Tibial nerve (tissue), 4 donors: ENCODE measurements around the gene CTNNA1. TPM values are rescaled to one million over a fixed set of nuclear protein-coding genes. Genes with fewer than 3 reads are reported as not detected.

Experiments
- DNase-seq, 2 donors: peaks; one replicate each; pipeline ENCODE4 v3.0.0-alpha.2; 2019; ENCODE audit warnings: low spot score in 2 of 2
- H3K27ac ChIP-seq, 4 donors: fragments of 200-600 bp; sonication (generic) in 3 of 4; one replicate each; pipeline ENCODE4 v1.5.1; 2017 to 2019; ENCODE audit warnings: mild to moderate bottlenecking in 1 of 4
- H3K27me3 ChIP-seq, 2 donors: fragments of 200-600 bp; sonication (generic) in 1 of 2; one replicate each; pipeline versions ENCODE4 v1.5.1 to v1.6.0; 2017 to 2019
- H3K36me3 ChIP-seq, 3 donors: fragments of 200-600 bp; sonication (generic); one replicate each; pipeline ENCODE4 v1.5.1; 2018 to 2019
- H3K4me1 ChIP-seq, 4 donors: fragments of 200-600 bp; sonication (generic) in 3 of 4; one replicate each; pipeline ENCODE4 v1.5.1; 2017 to 2019
- H3K4me3 ChIP-seq, 4 donors: fragments of 200-600 bp; sonication (generic) in 3 of 4; one replicate each; pipeline ENCODE4 v1.5.1; 2017 to 2019; ENCODE audit warnings: mild to moderate bottlenecking in 1 of 4, moderate library complexity in 1 of 4
- H3K9me3 ChIP-seq, 4 donors: fragments of 200-600 bp; sonication (generic) in 3 of 4; one replicate each; pipeline ENCODE4 v1.5.1; 2017 to 2019
- EP300 ChIP-seq, 2 donors: sonication (generic); formaldehyde crosslinking; IDR thresholded peaks; one replicate each; pipeline ENCODE4 v1.6.1; 2017; ENCODE audit warnings: antibody characterized with exemption in 2 of 2, mild to moderate bottlenecking in 1 of 2
- POLR2A ChIP-seq, 2 donors: fragments of 450-650 bp; IDR thresholded peaks; one replicate each; pipeline ENCODE4 v1.6.1; 2017; ENCODE audit warnings: antibody characterized with exemption in 2 of 2, mild to moderate bottlenecking in 2 of 2, moderate library complexity in 2 of 2
- WGBS, 2 donors: methylation state at CpG; one replicate each; pipeline ENCODE4 v1.1.5; 2018; 5-methylcytosine and 5-hydroxymethylcytosine counted together
- total RNA-seq, 4 donors: library from RNA; depleted of rRNA; stranded (reverse); fragments of >200 nt; gene quantifications; one replicate each; pipeline ENCODE4 v1.1.0, GENCODE V29; 2016
- TF ChIP-seq, protein P1 (sequence below), 5 experiments: fragments of 200-600 bp in 3 of 5; fragments of 450-650 bp in 2 of 5; sonication (generic) in 3 of 5; IDR thresholded peaks; one replicate each; pipeline ENCODE4 v1.5.1; 2016 to 2019; ENCODE audit warnings: antibody characterized with exemption in 5 of 5, mild to moderate bottlenecking in 3 of 5, moderate library complexity in 2 of 5

CTNNA1 gene
- total RNA-seq, 4 donors from 2014 or later, result 292 to 447 (median 321) TPM

GRCh38 chr5:138942066-138942465, 188.8 kb downstream of the CTNNA1 start:
- 74 to 87% methylated on average over 2 of the region's 2 CpGs for WGBS, 2 donors
- Histone ChIP-seq H3K4me1 (peaks cover 0 to 19% (median 0%) of the 10 kb centered on the region in 4 donors), H3K36me3 (peaks cover 0 to 57% (median 0%) of the 10 kb centered on the region in 3 donors), H3K9me3 (no peaks in the 10 kb centered on the region), H3K27ac (no peak overlapping the region), H3K4me3 (no peak overlapping the region), H3K27me3 (no peaks in the 10 kb centered on the region)
- DNase-seq, result no peak
- TF ChIP-seq, protein P1, sequence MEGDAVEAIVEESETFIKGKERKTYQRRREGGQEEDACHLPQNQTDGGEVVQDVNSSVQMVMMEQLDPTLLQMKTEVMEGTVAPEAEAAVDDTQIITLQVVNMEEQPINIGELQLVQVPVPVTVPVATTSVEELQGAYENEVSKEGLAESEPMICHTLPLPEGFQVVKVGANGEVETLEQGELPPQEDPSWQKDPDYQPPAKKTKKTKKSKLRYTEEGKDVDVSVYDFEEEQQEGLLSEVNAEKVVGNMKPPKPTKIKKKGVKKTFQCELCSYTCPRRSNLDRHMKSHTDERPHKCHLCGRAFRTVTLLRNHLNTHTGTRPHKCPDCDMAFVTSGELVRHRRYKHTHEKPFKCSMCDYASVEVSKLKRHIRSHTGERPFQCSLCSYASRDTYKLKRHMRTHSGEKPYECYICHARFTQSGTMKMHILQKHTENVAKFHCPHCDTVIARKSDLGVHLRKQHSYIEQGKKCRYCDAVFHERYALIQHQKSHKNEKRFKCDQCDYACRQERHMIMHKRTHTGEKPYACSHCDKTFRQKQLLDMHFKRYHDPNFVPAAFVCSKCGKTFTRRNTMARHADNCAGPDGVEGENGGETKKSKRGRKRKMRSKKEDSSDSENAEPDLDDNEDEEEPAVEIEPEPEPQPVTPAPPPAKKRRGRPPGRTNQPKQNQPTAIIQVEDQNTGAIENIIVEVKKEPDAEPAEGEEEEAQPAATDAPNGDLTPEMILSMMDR (IDR thresholded peaks at IDR 0.05), result no peak
- no peak for TF ChIP-seq POLR2A (IDR thresholded peaks at IDR 0.05)
- no peak for TF ChIP-seq EP300 (IDR thresholded peaks at IDR 0.05)

GRCh38 chr5:138942861-138943260, 189.6 kb downstream of the CTNNA1 start:
- H3K36me3 ChIP-seq, result peaks cover 0 to 54% (median 0%) of the 10 kb centered on the region in 3 donors
- no peaks in the 10 kb centered on the region for H3K9me3 ChIP-seq
- 84 to 86% methylated on average over 3 of the region's 3 CpGs for WGBS, 2 donors
- H3K27me3 ChIP-seq, result no peaks in the 10 kb centered on the region
- TF ChIP-seq EP300 (IDR thresholded peaks at IDR 0.05), result no peak
- no peak for TF ChIP-seq POLR2A (IDR thresholded peaks at IDR 0.05)
- TF ChIP-seq, protein P1 (IDR thresholded peaks at IDR 0.05), result no peak
- H3K4me1 ChIP-seq, result peaks cover 0 to 25% (median 1%) of the 10 kb centered on the region in 4 donors
- no peak overlapping the region for H3K27ac ChIP-seq
- no peak for DNase-seq
- no peak overlapping the region for H3K4me3 ChIP-seq

DNA sequence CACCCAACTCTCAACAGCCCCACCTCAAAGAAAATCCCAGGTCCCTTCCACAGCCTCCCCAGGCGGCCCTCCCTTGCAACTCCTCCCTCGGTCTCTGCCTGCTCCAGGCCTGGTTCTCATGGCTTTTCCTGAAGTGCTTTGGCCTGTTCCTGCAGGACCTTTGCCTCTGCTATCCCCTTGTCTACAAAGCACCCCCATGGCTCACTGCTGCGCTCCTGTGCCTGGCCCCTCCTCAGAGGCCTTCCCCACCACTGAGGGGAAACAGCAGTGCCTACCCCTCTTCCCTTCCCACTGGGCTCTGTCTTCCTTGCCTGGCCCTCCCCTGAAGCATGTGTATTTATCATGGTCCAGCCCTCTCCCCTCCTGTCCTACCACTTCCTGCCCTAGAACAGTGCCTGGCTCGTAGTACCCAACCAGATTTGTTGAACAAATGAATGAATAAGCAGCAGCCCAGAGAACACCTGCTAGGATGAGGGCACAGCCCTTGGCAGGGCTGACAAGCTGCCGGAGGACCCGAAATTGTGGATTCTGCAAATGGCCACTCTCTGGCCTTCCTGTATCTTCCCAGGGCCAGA, 190.5 kb downstream of the CTNNA1 start:
- no peaks in the 10 kb centered on the region for H3K27me3 ChIP-seq
- WGBS, 2 donors, result 88 to 89% methylated on average over 6 of the region's 6 CpGs
- H3K36me3 ChIP-seq, result peaks cover 0 to 49% (median 0%) of the 10 kb centered on the region in 3 donors
- peaks cover 0 to 33% (median 5%) of the 10 kb centered on the region in 4 donors for H3K4me1 ChIP-seq
- no peaks in the 10 kb centered on the region for H3K9me3 ChIP-seq
- H3K4me3 ChIP-seq, result no peak overlapping the region
- no peak for DNase-seq
- no peak overlapping the region for H3K27ac ChIP-seq
- TF ChIP-seq, protein P1 (IDR thresholded peaks at IDR 0.05), result no peak
- no peak for TF ChIP-seq POLR2A (IDR thresholded peaks at IDR 0.05)
- TF ChIP-seq EP300 (IDR thresholded peaks at IDR 0.05), result no peak

GRCh38 chr5:138944527-138945322, 191.5 kb downstream of the CTNNA1 start:
- 73 to 76% methylated on average over 23 of the region's 23 CpGs for WGBS, 2 donors
- peaks cover 0 to 45% (median 0%) of the 10 kb centered on the region in 3 donors for H3K36me3 ChIP-seq
- no peaks in the 10 kb centered on the region for H3K27me3 ChIP-seq
- no peak for DNase-seq
- H3K9me3 ChIP-seq, result no peaks in the 10 kb centered on the region
- TF ChIP-seq, protein P1 (IDR thresholded peaks at IDR 0.05), result no peak
- TF ChIP-seq EP300 (IDR thresholded peaks at IDR 0.05), result no peak
- H3K4me1 ChIP-seq, result peaks cover 0 to 42% (median 10%) of the 10 kb centered on the region in 4 donors
- no peak overlapping the region for H3K4me3 ChIP-seq
- no peak overlapping the region for H3K27ac ChIP-seq
